ENCODE data around the gene DRD4. TPM values are rescaled to one million over a fixed set of nuclear protein-coding genes. Genes with fewer than 3 reads are reported as not detected.

DRD4 gene
- total RNA-seq, 1 donor from 2014 or later = 0.08 TPM

- H3K36me3 ChIP-seq (ENCODE audit: control insufficient read depth, insufficient read depth, low read length) = peaks cover 4% of the 10 kb centered on the region
- H3K27me3 ChIP-seq (ENCODE audit: control insufficient read depth, insufficient read depth, low read length) = no peaks in the 10 kb centered on the region
- no peak for DNase-seq (ENCODE audit: low read depth)
- TF ChIP-seq CTCF (IDR thresholded peaks at IDR 0.05; ENCODE audit: insufficient read depth, low read length, poor library complexity, severe bottlenecking) = no peak
- no peak overlapping the region for H3K4me3 ChIP-seq (ENCODE audit: low read depth, low read length)
Observed at GRCh38 chr11:592918-593317, 44.2 kb upstream of the DRD4 start.

DNA sequence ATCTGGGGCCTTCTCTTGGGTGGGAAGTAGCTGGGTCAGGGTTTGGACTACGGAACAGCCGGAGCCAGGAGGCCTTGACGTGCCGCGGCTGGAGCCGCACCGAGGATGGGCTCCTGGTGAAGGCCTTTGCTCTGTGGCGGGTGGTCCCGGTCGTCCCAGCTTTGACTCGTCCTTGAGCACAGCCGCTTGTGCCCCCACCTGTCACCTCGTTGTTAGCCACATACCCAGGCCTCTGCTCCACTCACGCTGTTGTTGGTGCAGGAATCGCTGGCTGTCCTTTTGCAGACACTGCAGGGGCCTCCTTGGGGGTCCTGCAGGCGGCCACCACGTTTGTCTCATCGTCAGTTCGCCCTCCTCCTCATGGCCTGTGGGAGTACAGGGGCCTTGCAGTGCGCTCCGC is 43.7 kb upstream of the DRD4 start:
- no peak for DNase-seq (ENCODE audit: low read depth)
- Histone ChIP-seq H3K36me3 (ENCODE audit: control insufficient read depth, insufficient read depth, low read length) (peaks cover 4% of the 10 kb centered on the region), H3K27me3 (ENCODE audit: control insufficient read depth, insufficient read depth, low read length) (no peaks in the 10 kb centered on the region), H3K4me3 (ENCODE audit: low read depth, low read length) (no peak overlapping the region)
- no peak for TF ChIP-seq CTCF (IDR thresholded peaks at IDR 0.05; ENCODE audit: insufficient read depth, low read length, poor library complexity, severe bottlenecking)

- Histone ChIP-seq H3K4me3 (ENCODE audit: low read depth, low read length) (no peak overlapping the region), H3K27me3 (ENCODE audit: control insufficient read depth, insufficient read depth, low read length) (no peaks in the 10 kb centered on the region), H3K36me3 (ENCODE audit: control insufficient read depth, insufficient read depth, low read length) (peaks cover 3% of the 10 kb centered on the region)
- DNase-seq (ENCODE audit: low read depth) = no peak
- TF ChIP-seq CTCF (IDR thresholded peaks at IDR 0.05; ENCODE audit: insufficient read depth, low read length, poor library complexity, severe bottlenecking) = no peak
Observed at GRCh38 chr11:595400-595799, 41.7 kb upstream of the DRD4 start.

DNA sequence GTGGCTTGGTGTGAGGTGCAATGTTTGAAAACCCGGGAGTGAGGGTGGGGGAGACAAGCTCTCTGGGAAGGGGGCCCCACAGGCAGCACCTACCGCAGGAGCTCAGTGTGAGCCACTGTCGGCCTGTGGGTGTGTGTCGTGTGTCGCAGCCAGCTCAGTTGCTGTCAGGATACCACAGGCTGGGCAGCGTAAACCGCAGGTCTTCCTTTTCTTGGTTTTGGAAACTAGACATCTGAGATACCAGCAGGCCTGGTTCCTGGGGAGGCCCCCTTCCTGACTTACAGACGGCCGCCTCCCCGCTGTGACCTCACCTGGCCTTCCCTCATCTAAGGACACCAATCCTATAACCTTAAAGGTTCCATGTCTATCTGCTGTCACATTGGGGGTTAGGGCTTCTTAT is 40.7 kb upstream of the DRD4 start:
- DNase-seq (ENCODE audit: low read depth) = no peak
- peaks cover 3% of the 10 kb centered on the region for H3K36me3 ChIP-seq (ENCODE audit: control insufficient read depth, insufficient read depth, low read length)
- H3K27me3 ChIP-seq (ENCODE audit: control insufficient read depth, insufficient read depth, low read length) = no peaks in the 10 kb centered on the region
- H3K4me3 ChIP-seq (ENCODE audit: low read depth, low read length) = no peak overlapping the region
- TF ChIP-seq CTCF (IDR thresholded peaks at IDR 0.05; ENCODE audit: insufficient read depth, low read length, poor library complexity, severe bottlenecking) = no peak

- no peak for DNase-seq (ENCODE audit: low read depth)
- Histone ChIP-seq H3K4me3 (ENCODE audit: low read depth, low read length) (no peak overlapping the region), H3K36me3 (ENCODE audit: control insufficient read depth, insufficient read depth, low read length) (peaks cover 3% of the 10 kb centered on the region), H3K27me3 (ENCODE audit: control insufficient read depth, insufficient read depth, low read length) (no peaks in the 10 kb centered on the region)
- TF ChIP-seq CTCF (IDR thresholded peaks at IDR 0.05; ENCODE audit: insufficient read depth, low read length, poor library complexity, severe bottlenecking) = peak; percentile 34
Observed at GRCh38 chr11:597166-597725, 39.8 kb upstream of the DRD4 start.

GRCh38 chr11:598005-598680 is 38.9 kb upstream of the DRD4 start:
- no peak overlapping the region for H3K4me3 ChIP-seq (ENCODE audit: low read depth, low read length)
- TF ChIP-seq CTCF (IDR thresholded peaks at IDR 0.05; ENCODE audit: insufficient read depth, low read length, poor library complexity, severe bottlenecking) = no peak
- peaks cover 3% of the 10 kb centered on the region for H3K36me3 ChIP-seq (ENCODE audit: control insufficient read depth, insufficient read depth, low read length)
- H3K27me3 ChIP-seq (ENCODE audit: control insufficient read depth, insufficient read depth, low read length) = no peaks in the 10 kb centered on the region
- no peak for DNase-seq (ENCODE audit: low read depth)
